ENCODE data around the gene IGHMBP2. TPM values are rescaled to one million over a fixed set of nuclear protein-coding genes. Genes with fewer than 3 reads are reported as not detected.

The IGHMBP2 gene
- total and polyA plus RNA-seq, 2 experiments from 2014 or later = 14.3 to 27.7 TPM

- Mint-ChIP-seq H3K27ac (no peak overlapping the region), H3K4me1 (no peaks in the 10 kb centered on the region), H3K4me3 (no peak overlapping the region), H3K36me3 (ENCODE audit: low read depth) (peaks cover 23% of the 10 kb centered on the region), H3K9me3 (no peaks in the 10 kb centered on the region), H3K27me3 (ENCODE audit: insufficient read depth, low read depth, poor library complexity) (peaks cover 8% of the 10 kb centered on the region)
- H3K27ac ChIP-seq (ENCODE audit: low read depth) = no peak overlapping the region
- DNase-seq (ENCODE audit: low spot score) = no peak
- no peak for TF ChIP-seq ETS1 (IDR thresholded peaks at IDR 0.05)
- no peak for TF ChIP-seq JUNB (IDR thresholded peaks at IDR 0.05; ENCODE audit: unreplicated experiment)
- no peak for TF ChIP-seq POLR2AphosphoS5 (IDR thresholded peaks at IDR 0.05; ENCODE audit: low read depth)
- TF ChIP-seq, protein P1, sequence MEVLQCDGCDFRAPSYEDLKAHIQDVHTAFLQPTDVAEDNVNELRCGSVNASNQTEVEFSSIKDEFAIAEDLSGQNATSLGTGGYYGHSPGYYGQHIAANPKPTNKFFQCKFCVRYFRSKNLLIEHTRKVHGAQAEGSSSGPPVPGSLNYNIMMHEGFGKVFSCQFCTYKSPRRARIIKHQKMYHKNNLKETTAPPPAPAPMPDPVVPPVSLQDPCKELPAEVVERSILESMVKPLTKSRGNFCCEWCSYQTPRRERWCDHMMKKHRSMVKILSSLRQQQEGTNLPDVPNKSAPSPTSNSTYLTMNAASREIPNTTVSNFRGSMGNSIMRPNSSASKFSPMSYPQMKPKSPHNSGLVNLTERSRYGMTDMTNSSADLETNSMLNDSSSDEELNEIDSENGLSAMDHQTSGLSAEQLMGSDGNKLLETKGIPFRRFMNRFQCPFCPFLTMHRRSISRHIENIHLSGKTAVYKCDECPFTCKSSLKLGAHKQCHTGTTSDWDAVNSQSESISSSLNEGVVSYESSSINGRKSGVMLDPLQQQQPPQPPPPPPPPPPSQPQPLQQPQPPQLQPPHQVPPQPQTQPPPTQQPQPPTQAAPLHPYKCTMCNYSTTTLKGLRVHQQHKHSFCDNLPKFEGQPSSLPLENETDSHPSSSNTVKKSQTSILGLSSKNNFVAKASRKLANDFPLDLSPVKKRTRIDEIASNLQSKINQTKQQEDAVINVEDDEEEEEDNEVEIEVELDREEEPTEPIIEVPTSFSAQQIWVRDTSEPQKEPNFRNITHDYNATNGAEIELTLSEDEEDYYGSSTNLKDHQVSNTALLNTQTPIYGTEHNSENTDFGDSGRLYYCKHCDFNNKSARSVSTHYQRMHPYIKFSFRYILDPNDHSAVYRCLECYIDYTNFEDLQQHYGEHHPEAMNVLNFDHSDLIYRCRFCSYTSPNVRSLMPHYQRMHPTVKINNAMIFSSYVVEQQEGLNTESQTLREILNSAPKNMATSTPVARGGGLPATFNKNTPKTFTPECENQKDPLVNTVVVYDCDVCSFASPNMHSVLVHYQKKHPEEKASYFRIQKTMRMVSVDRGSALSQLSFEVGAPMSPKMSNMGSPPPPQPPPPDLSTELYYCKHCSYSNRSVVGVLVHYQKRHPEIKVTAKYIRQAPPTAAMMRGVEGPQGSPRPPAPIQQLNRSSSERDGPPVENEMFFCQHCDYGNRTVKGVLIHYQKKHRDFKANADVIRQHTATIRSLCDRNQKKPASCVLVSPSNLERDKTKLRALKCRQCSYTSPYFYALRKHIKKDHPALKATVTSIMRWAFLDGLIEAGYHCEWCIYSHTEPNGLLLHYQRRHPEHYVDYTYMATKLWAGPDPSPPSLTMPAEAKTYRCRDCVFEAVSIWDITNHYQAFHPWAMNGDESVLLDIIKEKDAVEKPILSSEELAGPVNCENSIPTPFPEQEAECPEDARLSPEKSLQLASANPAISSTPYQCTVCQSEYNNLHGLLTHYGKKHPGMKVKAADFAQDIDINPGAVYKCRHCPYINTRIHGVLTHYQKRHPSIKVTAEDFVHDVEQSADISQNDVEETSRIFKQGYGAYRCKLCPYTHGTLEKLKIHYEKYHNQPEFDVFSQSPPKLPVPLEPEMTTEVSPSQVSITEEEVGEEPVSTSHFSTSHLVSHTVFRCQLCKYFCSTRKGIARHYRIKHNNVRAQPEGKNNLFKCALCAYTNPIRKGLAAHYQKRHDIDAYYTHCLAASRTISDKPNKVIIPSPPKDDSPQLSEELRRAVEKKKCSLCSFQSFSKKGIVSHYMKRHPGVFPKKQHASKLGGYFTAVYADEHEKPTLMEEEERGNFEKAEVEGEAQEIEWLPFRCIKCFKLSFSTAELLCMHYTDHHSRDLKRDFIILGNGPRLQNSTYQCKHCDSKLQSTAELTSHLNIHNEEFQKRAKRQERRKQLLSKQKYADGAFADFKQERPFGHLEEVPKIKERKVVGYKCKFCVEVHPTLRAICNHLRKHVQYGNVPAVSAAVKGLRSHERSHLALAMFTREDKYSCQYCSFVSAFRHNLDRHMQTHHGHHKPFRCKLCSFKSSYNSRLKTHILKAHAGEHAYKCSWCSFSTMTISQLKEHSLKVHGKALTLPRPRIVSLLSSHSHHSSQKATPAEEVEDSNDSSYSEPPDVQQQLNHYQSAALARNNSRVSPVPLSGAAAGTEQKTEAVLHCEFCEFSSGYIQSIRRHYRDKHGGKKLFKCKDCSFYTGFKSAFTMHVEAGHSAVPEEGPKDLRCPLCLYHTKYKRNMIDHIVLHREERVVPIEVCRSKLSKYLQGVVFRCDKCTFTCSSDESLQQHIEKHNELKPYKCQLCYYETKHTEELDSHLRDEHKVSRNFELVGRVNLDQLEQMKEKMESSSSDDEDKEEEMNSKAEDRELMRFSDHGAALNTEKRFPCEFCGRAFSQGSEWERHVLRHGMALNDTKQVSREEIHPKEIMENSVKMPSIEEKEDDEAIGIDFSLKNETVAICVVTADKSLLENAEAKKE (CRISPR knock-in tag; IDR thresholded peaks at IDR 0.05) = no peak
- no peak for TF ChIP-seq CREB1 (CRISPR knock-in tag; IDR thresholded peaks at IDR 0.05; ENCODE audit: low read depth)
- no peak for TF ChIP-seq NANOG (IDR thresholded peaks at IDR 0.05; ENCODE audit: borderline replicate concordance)
- TF ChIP-seq ZNF331 (CRISPR knock-in tag; IDR thresholded peaks at IDR 0.05; ENCODE audit: low read depth) = no peak
- TF ChIP-seq, protein P2, sequence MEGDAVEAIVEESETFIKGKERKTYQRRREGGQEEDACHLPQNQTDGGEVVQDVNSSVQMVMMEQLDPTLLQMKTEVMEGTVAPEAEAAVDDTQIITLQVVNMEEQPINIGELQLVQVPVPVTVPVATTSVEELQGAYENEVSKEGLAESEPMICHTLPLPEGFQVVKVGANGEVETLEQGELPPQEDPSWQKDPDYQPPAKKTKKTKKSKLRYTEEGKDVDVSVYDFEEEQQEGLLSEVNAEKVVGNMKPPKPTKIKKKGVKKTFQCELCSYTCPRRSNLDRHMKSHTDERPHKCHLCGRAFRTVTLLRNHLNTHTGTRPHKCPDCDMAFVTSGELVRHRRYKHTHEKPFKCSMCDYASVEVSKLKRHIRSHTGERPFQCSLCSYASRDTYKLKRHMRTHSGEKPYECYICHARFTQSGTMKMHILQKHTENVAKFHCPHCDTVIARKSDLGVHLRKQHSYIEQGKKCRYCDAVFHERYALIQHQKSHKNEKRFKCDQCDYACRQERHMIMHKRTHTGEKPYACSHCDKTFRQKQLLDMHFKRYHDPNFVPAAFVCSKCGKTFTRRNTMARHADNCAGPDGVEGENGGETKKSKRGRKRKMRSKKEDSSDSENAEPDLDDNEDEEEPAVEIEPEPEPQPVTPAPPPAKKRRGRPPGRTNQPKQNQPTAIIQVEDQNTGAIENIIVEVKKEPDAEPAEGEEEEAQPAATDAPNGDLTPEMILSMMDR (conservative IDR thresholded peaks at IDR 0.05; ENCODE audit: low read depth in 2 of 2) = no peak
- TF ChIP-seq, protein P3, sequence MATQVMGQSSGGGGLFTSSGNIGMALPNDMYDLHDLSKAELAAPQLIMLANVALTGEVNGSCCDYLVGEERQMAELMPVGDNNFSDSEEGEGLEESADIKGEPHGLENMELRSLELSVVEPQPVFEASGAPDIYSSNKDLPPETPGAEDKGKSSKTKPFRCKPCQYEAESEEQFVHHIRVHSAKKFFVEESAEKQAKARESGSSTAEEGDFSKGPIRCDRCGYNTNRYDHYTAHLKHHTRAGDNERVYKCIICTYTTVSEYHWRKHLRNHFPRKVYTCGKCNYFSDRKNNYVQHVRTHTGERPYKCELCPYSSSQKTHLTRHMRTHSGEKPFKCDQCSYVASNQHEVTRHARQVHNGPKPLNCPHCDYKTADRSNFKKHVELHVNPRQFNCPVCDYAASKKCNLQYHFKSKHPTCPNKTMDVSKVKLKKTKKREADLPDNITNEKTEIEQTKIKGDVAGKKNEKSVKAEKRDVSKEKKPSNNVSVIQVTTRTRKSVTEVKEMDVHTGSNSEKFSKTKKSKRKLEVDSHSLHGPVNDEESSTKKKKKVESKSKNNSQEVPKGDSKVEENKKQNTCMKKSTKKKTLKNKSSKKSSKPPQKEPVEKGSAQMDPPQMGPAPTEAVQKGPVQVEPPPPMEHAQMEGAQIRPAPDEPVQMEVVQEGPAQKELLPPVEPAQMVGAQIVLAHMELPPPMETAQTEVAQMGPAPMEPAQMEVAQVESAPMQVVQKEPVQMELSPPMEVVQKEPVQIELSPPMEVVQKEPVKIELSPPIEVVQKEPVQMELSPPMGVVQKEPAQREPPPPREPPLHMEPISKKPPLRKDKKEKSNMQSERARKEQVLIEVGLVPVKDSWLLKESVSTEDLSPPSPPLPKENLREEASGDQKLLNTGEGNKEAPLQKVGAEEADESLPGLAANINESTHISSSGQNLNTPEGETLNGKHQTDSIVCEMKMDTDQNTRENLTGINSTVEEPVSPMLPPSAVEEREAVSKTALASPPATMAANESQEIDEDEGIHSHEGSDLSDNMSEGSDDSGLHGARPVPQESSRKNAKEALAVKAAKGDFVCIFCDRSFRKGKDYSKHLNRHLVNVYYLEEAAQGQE (IDR thresholded peaks at IDR 0.05; ENCODE audit: unreplicated experiment) = no peak
- TF ChIP-seq EZH2phosphoT487 (IDR thresholded peaks at IDR 0.05; ENCODE audit: unreplicated experiment) = no peak
- no peak for TF ChIP-seq ZNF114 (CRISPR knock-in tag; IDR thresholded peaks at IDR 0.05)
- no peak for TF ChIP-seq STAT1 (IDR thresholded peaks at IDR 0.05; ENCODE audit: unreplicated experiment)
- TF ChIP-seq EZH2 (IDR thresholded peaks at IDR 0.05; ENCODE audit: low read depth, unreplicated experiment) = no peak
- H3K27me3 ChIP-seq (ENCODE audit: insufficient read depth) = no peaks in the 10 kb centered on the region
- H4K20me1 ChIP-seq (replicated peaks; ENCODE audit: insufficient read depth) = no peaks in the 10 kb centered on the region
- H3K9me2 ChIP-seq (ENCODE audit: insufficient read depth) = no peaks in the 10 kb centered on the region
- peaks cover 2% of the 10 kb centered on the region; the same call in 1 of the 2 replicates for H3K36me3 ChIP-seq (ENCODE audit: insufficient read depth)
- H3F3A ChIP-seq (replicated peaks; ENCODE audit: low read depth) = no peaks in the 10 kb centered on the region
- H2AFZ ChIP-seq = no peak overlapping the region
- no peaks in the 10 kb centered on the region for H3K4me1 ChIP-seq (ENCODE audit: insufficient read depth)
- ATAC-seq = no peak
- H3K79me2 ChIP-seq (replicated peaks; ENCODE audit: insufficient read depth) = no peaks in the 10 kb centered on the region
- H3K4me2 ChIP-seq = no peak overlapping the region
- no peak overlapping the region for H3K4me3 ChIP-seq
These were observed 31.4 kb downstream of the IGHMBP2 start for GRCh38 chr11:68935066-68935465.
